ENCODE results near the gene PUM1.

GRCh38 chr1:30940541-30940940 is 125.0 kb downstream of the PUM1 start:
- TF ChIP-seq, protein P1, sequence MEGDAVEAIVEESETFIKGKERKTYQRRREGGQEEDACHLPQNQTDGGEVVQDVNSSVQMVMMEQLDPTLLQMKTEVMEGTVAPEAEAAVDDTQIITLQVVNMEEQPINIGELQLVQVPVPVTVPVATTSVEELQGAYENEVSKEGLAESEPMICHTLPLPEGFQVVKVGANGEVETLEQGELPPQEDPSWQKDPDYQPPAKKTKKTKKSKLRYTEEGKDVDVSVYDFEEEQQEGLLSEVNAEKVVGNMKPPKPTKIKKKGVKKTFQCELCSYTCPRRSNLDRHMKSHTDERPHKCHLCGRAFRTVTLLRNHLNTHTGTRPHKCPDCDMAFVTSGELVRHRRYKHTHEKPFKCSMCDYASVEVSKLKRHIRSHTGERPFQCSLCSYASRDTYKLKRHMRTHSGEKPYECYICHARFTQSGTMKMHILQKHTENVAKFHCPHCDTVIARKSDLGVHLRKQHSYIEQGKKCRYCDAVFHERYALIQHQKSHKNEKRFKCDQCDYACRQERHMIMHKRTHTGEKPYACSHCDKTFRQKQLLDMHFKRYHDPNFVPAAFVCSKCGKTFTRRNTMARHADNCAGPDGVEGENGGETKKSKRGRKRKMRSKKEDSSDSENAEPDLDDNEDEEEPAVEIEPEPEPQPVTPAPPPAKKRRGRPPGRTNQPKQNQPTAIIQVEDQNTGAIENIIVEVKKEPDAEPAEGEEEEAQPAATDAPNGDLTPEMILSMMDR (IDR thresholded peaks at IDR 0.05): no peak
- no peak for TF ChIP-seq POLR2A (IDR thresholded peaks at IDR 0.05)
